ENCODE data around the gene MAT2A.

DNA sequence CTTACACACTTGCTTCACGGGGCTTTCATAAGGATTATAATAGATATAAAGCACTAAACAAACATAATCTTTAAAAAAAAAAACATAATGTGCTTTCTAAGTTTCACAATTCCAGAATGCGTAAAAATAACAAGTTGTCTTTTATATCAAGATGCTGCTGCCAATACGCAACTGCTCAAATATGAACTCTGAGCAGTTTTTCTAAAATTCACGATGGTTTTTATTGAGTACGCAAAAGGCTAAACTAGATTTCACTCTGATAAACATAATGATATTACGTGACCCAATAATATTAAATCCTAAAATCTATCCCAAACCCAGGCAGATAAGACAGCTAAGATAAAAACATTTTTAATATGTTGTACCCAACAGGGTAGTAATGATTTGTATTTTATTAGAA, 24.6 kb upstream of the MAT2A start:
- TF ChIP-seq FOXM1 (IDR thresholded peaks at IDR 0.05; ENCODE audit: low read depth, low read length) (no peak), CREM (IDR thresholded peaks at IDR 0.05; ENCODE audit: low read depth) (no peak)
- TF ChIP-seq, protein P1, sequence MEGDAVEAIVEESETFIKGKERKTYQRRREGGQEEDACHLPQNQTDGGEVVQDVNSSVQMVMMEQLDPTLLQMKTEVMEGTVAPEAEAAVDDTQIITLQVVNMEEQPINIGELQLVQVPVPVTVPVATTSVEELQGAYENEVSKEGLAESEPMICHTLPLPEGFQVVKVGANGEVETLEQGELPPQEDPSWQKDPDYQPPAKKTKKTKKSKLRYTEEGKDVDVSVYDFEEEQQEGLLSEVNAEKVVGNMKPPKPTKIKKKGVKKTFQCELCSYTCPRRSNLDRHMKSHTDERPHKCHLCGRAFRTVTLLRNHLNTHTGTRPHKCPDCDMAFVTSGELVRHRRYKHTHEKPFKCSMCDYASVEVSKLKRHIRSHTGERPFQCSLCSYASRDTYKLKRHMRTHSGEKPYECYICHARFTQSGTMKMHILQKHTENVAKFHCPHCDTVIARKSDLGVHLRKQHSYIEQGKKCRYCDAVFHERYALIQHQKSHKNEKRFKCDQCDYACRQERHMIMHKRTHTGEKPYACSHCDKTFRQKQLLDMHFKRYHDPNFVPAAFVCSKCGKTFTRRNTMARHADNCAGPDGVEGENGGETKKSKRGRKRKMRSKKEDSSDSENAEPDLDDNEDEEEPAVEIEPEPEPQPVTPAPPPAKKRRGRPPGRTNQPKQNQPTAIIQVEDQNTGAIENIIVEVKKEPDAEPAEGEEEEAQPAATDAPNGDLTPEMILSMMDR (IDR thresholded peaks at IDR 0.05 in 2 of 3, conservative IDR thresholded peaks at IDR 0.05 in 1 of 3; ENCODE audit: control insufficient read depth in 2 of 3, extremely low read depth in 1 of 3, insufficient read depth in 1 of 3, low read depth in 3 of 3, low read length in 3 of 3): no peak
- TF ChIP-seq, protein P2, sequence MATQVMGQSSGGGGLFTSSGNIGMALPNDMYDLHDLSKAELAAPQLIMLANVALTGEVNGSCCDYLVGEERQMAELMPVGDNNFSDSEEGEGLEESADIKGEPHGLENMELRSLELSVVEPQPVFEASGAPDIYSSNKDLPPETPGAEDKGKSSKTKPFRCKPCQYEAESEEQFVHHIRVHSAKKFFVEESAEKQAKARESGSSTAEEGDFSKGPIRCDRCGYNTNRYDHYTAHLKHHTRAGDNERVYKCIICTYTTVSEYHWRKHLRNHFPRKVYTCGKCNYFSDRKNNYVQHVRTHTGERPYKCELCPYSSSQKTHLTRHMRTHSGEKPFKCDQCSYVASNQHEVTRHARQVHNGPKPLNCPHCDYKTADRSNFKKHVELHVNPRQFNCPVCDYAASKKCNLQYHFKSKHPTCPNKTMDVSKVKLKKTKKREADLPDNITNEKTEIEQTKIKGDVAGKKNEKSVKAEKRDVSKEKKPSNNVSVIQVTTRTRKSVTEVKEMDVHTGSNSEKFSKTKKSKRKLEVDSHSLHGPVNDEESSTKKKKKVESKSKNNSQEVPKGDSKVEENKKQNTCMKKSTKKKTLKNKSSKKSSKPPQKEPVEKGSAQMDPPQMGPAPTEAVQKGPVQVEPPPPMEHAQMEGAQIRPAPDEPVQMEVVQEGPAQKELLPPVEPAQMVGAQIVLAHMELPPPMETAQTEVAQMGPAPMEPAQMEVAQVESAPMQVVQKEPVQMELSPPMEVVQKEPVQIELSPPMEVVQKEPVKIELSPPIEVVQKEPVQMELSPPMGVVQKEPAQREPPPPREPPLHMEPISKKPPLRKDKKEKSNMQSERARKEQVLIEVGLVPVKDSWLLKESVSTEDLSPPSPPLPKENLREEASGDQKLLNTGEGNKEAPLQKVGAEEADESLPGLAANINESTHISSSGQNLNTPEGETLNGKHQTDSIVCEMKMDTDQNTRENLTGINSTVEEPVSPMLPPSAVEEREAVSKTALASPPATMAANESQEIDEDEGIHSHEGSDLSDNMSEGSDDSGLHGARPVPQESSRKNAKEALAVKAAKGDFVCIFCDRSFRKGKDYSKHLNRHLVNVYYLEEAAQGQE (IDR thresholded peaks at IDR 0.05; ENCODE audit: low read depth, low read length): no peak
